OCI-LY3 (cell line): ENCODE data around the gene MED16.
"Not testable (repeated sequence)": the region's sequence is repeated elsewhere in the genome, so short reads cannot be mapped to it uniquely, and the experiment has no call there.

Experiments
- H2AFZ ChIP-seq: fragments of 200-600, 300-600 bp; shearing (Covaris generic); 2 replicates; pipeline ENCODE4 v1.6.0; 2014; ENCODE audit warnings: antibody characterized with exemption, low read depth, low read length
- H3K27ac ChIP-seq: fragments of 200-600, 300-600 bp; sonication (generic); 2 replicates; pipeline ENCODE4 v1.5.1; 2014; ENCODE audit warnings: mild to moderate bottlenecking, low read length, moderate library complexity, mixed read lengths
- H3K27me3 ChIP-seq: fragments of 200-600, 300-600 bp; sonication (generic); 2 replicates; pipeline ENCODE4 v1.6.1; 2014; ENCODE audit warnings: low read depth, low read length, mixed read lengths
- H3K36me3 ChIP-seq: fragments of 200-600, 300-600 bp; sonication (generic); replicated peaks from 2 replicates; pipeline ENCODE3; 2014; ENCODE audit warnings: low read depth, low read length, mixed read lengths
- H3K4me1 ChIP-seq: fragments of 300-600, 200-600 bp; sonication (generic); 2 replicates; pipeline ENCODE4 v1.6.1; 2014; ENCODE audit warnings: low read length, mixed read lengths
- H3K4me2 ChIP-seq: fragments of 200-600, 300-600 bp; sonication (generic); 2 replicates; pipeline ENCODE4 v1.6.1; 2014; ENCODE audit warnings: low read length, mixed read lengths
- H3K4me3 ChIP-seq: fragments of 300-600, 200-600 bp; sonication (generic); 2 replicates; pipeline ENCODE4 v1.5.1; 2014; ENCODE audit warnings: antibody characterized with exemption, mild to moderate bottlenecking, low read length, moderate library complexity
- H3K79me2 ChIP-seq: fragments of 300-600, 200-600 bp; shearing (Covaris generic); 2 replicates; pipeline ENCODE4 v1.6.1; 2014; ENCODE audit warnings: mild to moderate bottlenecking, low read length, mixed read lengths
- H3K9ac ChIP-seq: fragments of 300-600, 200-600 bp; shearing (Covaris generic); 2 replicates; pipeline ENCODE4 v1.6.0; 2014; ENCODE audit warnings: mild to moderate bottlenecking, low read length, moderate library complexity
- H3K9me3 ChIP-seq: fragments of 200-600, 300-600 bp; shearing (Covaris generic); 2 replicates; pipeline ENCODE4 v1.6.1; 2014; ENCODE audit warnings: low read length, mixed read lengths; ENCODE audit not compliant: insufficient read depth
- H4K20me1 ChIP-seq: fragments of 200-600, 300-600 bp; sonication (generic); 2 replicates; pipeline ENCODE4 v1.6.1; 2016; ENCODE audit warnings: low read length, mixed read lengths; ENCODE audit not compliant: insufficient read depth
- EZH2phosphoT487 ChIP-seq: fragments of 200-600 bp; shearing (Covaris generic); IDR thresholded peaks from 2 replicates; pipeline ENCODE4 v1.6.1; 2018; ENCODE audit warnings: antibody characterized with exemption, mixed run types, low read depth
- TF ChIP-seq, protein P1 (sequence below): fragments of 200-600, 300-600 bp; sonication (generic); IDR thresholded peaks from 2 replicates; pipeline ENCODE4 v1.5.1; 2014; ENCODE audit warnings: antibody characterized with exemption, low read length, low read depth

The MED16 gene

DNA sequence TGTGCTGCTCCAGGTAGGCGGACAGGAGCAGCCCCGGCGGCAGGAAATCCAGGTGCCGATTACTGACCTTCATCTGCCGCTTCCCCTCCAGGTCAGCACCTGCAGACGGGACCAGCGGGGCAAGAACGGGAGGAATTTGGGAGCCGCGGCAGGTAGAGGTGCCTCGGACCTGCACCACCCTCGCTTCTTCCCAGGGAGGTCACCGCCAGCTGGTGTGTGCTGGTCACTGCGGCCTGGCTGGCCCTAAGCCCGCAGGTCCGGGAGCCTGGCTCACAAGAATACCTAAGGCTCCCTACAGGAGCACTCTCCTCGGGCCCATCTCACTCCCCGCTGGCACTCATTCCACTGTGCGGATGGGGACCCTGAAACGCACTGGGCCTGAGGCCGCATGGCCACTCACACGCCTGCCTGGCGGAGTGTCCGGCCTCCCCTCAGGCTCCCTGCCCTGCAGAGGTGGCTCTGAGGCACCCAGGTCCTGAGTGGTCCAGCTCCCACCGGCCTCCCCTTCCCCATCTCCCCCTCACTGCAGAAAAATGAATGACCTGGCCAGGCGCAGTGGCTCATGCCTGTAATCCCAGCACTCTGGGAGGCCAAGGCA is 4.6 kb upstream of the MED16 start:
- Histone ChIP-seq H3K4me1 (no peaks in the 10 kb centered on the region), H3K27me3 (no peaks in the 10 kb centered on the region), H2AFZ (no peak overlapping the region), H4K20me1 (peaks cover 39% of the 10 kb centered on the region), H3K9ac (no peak overlapping the region), H3K4me3 (no peak overlapping the region), H3K79me2 (peaks cover 11% of the 10 kb centered on the region), H3K27ac (no peak overlapping the region), H3K9me3 (no peaks in the 10 kb centered on the region), H3K36me3 (peaks cover 50% of the 10 kb centered on the region), H3K4me2 (no peak overlapping the region)
- TF ChIP-seq EZH2phosphoT487, result no peak
- TF ChIP-seq, protein P1, sequence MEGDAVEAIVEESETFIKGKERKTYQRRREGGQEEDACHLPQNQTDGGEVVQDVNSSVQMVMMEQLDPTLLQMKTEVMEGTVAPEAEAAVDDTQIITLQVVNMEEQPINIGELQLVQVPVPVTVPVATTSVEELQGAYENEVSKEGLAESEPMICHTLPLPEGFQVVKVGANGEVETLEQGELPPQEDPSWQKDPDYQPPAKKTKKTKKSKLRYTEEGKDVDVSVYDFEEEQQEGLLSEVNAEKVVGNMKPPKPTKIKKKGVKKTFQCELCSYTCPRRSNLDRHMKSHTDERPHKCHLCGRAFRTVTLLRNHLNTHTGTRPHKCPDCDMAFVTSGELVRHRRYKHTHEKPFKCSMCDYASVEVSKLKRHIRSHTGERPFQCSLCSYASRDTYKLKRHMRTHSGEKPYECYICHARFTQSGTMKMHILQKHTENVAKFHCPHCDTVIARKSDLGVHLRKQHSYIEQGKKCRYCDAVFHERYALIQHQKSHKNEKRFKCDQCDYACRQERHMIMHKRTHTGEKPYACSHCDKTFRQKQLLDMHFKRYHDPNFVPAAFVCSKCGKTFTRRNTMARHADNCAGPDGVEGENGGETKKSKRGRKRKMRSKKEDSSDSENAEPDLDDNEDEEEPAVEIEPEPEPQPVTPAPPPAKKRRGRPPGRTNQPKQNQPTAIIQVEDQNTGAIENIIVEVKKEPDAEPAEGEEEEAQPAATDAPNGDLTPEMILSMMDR, result no peak

DNA sequence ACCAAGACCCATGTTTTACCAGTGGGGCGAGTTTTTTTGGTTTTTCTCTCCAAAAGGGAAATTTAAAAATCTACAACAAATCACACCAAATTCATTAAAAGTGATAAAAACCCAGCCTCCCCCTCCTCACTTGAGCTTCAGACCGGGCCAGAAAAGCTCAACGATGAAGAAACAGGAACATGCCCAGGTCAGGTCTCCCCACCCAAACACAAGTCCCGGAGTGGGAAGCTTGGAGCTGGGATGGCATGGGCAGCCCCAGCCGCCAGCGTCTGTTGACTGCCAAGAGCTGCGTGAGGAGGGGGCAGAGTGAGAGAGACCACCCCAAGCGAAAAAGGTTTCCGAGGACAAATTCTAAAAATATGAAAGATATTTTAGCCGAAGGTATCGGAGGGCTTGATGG is 4.0 kb upstream of the MED16 start:
- Histone ChIP-seq H3K36me3 (peaks cover 50% of the 10 kb centered on the region), H3K9ac (no peak overlapping the region), H3K27ac (no peak overlapping the region), H4K20me1 (peaks cover 33% of the 10 kb centered on the region), H3K79me2 (peaks cover 12% of the 10 kb centered on the region), H3K9me3 (no peaks in the 10 kb centered on the region), H3K4me3 (no peak overlapping the region), H3K4me1 (no peaks in the 10 kb centered on the region), H2AFZ (no peak overlapping the region), H3K4me2 (no peak overlapping the region), H3K27me3 (no peaks in the 10 kb centered on the region)
- TF ChIP-seq, protein P1, result no peak
- no peak for TF ChIP-seq EZH2phosphoT487

DNA sequence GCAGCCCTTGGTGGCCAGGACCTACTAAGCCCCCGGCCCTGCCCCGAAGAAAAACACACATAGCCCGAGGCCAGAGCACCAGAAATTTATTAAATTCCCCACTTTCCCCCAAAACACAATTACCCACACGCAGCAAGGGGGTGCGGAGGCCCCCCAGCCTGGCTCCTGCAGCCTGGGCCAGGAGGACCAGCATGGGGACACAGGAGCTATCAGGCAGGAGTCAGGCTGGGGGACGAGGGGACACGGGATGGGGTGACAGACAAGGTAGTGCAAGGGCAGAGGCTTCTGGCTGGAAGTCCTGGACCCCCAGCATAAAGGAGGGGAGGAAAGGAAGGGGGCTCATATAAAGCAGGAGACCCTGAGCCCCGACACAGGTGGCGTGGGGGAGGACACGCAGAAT is 3.4 kb upstream of the MED16 start:
- Histone ChIP-seq H3K27ac (no peak overlapping the region), H3K79me2 (peaks cover 13% of the 10 kb centered on the region), H3K4me2 (no peak overlapping the region), H3K4me3 (no peak overlapping the region), H3K9me3 (no peaks in the 10 kb centered on the region), H3K4me1 (no peaks in the 10 kb centered on the region), H2AFZ (no peak overlapping the region), H4K20me1 (peaks cover 29% of the 10 kb centered on the region), H3K27me3 (no peaks in the 10 kb centered on the region), H3K9ac (no peak overlapping the region), H3K36me3 (peaks cover 46% of the 10 kb centered on the region)
- TF ChIP-seq, protein P1, result no peak
- no peak for TF ChIP-seq EZH2phosphoT487

DNA sequence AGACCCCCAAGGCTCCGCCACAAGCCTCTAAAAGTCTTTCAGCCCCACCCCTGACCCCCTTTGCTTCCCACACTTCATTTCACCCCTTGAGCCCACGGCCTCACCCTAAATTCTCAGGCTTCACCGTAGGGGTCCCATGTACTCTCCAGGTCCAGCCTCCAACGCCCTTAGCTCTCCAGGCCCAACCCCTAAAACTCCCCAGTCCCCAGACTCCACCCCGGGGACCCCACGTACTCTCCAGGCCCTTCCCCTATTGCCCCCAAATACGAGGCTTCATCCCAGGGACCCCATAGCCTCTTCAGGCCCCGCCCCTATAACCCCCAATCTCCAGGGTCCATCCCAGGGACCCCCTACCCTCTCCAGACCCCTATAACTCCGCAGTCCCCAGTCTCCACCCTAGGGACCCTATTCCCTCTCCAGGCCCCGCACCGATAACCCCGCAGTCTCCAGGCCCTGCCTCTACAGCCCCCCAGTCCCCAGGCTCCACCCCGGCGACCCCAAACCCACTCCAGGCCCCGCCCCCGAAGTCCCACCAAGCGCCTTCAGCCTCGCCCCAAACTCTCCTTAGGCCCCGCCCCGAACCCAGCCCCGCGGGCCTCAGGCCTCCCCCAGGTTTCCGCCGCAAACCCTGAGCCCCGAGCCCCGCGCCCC is 619 bp downstream of the MED16 start:
- peak overlapping the region; percentile 81 for H3K4me3 ChIP-seq
- H3K36me3 ChIP-seq, result peaks cover 36% of the 10 kb centered on the region
- no peaks in the 10 kb centered on the region for H3K4me1 ChIP-seq
- peak overlapping the region; percentile 85 for H3K4me2 ChIP-seq
- H3K27ac ChIP-seq, result peak overlapping the region; percentile 74
- H3K9me3 ChIP-seq, result no peaks in the 10 kb centered on the region
- H3K27me3 ChIP-seq, result no peaks in the 10 kb centered on the region
- H3K9ac ChIP-seq, result peak overlapping the region; percentile 93
- TF ChIP-seq EZH2phosphoT487, result no peak
- TF ChIP-seq, protein P1, result no peak
- 0 out of 2 replicates have a peak, but pooled peaks cover 3% of the 10 kb centered on the region for H4K20me1 ChIP-seq
- H3K79me2 ChIP-seq, result peaks cover 14% of the 10 kb centered on the region
- no peak overlapping the region for H2AFZ ChIP-seq

DNA sequence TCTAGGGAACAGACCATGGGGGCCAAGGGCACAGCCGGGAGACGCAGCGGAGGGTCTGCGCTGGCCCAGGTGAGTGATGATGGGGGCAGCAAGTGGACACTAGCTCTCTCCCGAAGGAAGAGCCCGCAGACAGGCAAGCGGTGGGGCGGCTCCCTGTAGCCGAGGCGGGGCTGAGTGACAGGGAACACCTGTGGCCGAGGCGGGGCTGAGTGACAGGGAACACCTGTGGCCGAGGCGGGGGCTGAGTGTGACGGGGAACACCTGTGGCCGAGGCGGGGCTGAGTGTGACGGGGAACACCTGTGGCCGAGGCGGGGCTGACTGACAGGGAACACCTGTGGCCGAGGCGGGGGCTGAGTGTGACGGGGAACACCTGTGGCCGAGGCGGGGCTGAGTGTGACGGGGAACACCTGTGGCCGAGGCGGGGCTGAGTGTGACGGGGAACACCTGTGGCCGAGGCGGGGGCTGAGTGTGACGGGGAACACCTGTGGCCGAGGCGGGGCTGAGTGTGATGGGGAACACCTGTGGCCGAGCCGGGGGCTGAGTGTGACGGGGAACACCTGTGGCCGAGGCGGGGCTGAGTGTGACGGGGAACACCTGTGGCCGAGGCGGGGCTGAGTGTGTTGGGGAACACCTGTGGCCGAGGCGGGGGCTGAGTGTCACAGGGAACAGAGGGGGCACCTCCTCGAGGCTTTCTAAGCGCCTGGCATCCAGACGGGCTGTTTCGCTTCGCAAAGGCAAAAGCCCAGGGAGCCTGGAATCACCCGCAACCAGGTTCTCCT is 1.4 kb downstream of the MED16 start:
- H3K9me3 ChIP-seq, H3K4me1 ChIP-seq, H4K20me1 ChIP-seq, H3K27me3 ChIP-seq, H2AFZ ChIP-seq: not testable (repeated sequence)
- Histone ChIP-seq H3K36me3 (peaks cover 34% of the 10 kb centered on the region), H3K4me2 (peak overlapping the region; percentile 85), H3K9ac (peak overlapping the region; percentile 93), H3K79me2 (peaks cover 14% of the 10 kb centered on the region), H3K27ac (0 out of 2 replicates have a peak overlapping the region, but pooled peaks have one; percentile 74), H3K4me3 (peak overlapping the region; percentile 81)
